Activated CD4-positive, alpha-beta T cell treated with anti-CD3 and anti-CD28 coated beads for 24 hours (primary cell): ENCODE measurements around the gene RPS8.
"Not testable (repeated sequence)": the region's sequence is repeated elsewhere in the genome, so short reads cannot be mapped to it uniquely, and the experiment has no call there.

Experiments used
- DNase-seq, 2 donors: peaks; one replicate each; pipeline ENCODE4 v3.0.0-alpha.2; 2020; ENCODE audit warnings: low read depth in 2 of 2

The RPS8 gene

DNA sequence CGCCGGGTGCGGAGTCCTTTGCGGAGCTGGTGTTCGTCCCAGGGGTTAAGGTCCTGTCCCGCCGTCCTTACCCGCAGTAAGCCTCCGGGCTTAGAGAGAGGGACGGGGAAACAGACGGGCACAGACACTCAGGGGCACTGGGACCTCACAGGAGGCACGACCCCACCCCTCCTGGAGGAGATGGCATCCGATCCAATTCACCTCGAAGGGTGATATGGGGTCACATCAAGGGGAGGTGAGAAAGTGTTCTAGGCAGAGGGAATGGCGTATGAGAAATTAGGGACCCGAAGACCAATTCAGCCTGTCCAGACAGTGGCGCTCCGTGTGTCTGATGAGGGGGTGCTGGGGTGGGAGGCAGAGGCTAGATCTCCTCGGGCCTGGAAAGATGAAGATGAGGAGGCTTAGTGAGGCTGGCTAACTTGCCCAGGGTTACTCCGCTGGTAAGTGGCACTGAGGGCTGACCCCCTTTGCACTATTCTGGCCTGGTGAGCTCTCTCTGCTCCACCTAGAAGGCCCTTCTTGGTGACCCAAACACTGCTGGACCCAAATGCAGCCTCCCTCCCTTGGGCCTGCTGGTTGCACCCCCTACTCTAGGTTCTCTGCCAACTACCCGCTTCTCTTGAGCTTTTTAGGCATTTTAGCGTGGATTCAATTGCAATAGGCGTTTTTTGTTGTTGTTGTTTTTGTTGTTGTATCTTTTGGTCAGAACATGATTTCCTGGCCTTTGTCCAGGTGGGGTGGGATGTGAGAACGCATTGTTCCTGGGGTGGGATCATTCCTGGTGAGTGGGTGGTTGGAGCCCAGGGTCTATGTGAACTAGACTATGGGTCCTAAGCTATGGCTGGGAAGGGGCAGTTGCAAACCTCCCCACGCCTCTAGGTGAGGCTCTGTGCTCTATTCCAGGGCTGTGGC is 45.2 kb downstream of the RPS8 start:
- no peak for DNase-seq

DNA sequence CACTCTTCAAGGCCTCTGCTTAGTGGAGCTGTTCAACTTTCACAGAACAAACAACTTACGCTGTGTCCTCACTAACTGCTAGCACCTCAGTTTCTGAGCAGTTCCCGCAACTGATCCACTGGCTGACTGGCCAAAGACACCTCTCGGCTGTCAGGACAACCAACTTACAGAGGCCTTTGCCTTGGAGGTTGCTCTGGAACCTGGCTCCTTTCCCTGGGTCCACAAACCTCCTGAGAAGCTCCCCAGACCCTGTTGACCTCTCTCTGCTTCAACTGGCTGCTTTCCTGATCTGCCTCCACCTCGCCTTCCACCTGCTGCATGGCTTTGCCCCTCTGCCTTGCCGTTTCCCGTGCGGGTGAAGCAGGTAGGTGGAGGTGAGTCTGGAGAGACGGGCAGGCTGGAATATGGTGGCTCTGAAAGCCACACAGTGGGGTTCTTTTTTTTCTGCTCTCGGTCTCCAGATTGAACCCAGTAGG is 45.9 kb downstream of the RPS8 start:
- no peak for DNase-seq

GRCh38 chr1:44822131-44822701 is 46.9 kb downstream of the RPS8 start:
- DNase-seq = no peak

DNA sequence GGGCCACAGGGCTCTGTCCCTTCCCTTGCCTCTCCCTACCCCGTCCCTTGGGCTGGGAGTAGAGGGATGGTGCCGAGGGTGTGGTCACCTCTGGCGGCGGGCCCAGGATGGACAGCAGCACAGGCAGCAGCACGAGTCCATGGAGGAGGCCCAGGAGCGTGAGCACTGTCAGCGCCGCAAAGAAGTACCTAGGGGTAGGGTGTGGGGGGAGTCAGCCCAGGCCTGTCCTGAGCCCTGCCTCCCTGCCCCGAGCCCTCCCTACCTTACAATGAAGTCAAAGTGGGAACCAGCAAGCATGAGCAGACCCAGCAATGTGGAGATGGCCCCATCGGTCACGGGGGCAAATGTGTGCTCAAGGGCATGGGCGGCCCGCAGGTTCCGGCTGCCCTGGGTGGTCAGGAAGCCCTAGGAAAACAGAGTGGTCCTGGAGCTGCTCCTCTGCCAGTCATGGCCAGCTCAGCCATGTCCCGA is 47.7 kb downstream of the RPS8 start:
- DNase-seq = no peak

DNA sequence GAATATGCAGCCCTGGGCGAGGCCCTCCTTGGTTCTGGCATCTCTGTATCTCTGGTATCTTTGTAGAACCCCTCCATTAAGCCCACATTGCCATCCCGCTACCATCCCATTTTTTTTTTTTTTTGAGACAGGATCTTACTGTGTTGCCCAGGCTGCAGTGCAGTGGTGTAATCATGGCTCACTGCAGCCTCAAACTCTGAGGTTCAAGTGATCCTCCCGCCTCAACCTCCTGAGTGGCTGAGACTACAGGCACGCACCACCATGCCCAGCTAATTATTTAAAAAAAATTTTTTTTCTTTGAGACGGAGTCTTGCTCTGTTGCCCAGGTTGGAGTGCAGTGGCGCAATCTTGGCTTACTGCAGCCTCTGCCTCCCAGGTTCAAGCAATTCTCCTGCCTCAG is 49.1 kb downstream of the RPS8 start:
- not testable (repeated sequence) for DNase-seq

DNA sequence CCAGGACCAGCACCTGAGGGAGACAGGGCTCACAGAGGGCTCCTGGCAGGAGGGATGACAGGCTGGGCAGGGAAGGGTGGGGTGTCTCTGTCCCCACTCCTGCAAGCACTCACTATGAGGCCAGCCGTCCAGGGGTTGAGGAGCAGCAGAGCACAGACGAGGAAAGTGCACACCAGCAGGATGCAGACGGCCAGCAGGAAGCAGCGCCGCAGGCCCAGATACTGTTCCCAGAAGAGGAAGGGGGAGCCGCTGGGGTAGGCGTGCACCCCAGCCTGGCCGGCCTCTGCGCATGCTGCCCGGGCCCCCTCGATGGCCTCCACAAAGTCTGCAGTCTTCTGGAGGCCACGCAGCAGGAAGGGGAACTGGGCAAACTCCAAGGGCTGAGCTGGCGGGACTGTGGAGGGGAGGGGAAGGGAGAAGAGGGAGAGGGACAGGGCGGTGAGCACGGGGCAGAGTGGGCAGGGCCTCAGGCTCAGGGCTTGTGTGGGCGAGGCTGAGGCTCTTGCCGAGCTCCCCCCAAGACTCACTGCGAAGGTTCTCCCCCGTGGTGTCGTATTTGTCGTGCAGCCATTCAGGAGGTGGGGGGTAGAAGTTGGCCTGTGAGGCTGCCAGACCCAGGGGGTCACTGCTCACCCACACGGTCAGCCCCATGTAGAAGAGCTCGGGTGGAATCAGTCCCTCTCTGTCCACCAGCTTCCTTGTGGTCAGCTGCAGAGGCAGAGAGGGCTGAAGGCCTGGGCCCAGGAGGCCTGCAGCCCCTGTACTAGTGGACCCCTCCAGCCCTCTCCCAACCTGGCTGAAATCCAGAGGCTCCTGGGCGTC is 51.2 kb downstream of the RPS8 start:
- no peak for DNase-seq

GRCh38 chr1:44827197-44828002 is 52.1 kb downstream of the RPS8 start:
- DNase-seq = no peak

DNA sequence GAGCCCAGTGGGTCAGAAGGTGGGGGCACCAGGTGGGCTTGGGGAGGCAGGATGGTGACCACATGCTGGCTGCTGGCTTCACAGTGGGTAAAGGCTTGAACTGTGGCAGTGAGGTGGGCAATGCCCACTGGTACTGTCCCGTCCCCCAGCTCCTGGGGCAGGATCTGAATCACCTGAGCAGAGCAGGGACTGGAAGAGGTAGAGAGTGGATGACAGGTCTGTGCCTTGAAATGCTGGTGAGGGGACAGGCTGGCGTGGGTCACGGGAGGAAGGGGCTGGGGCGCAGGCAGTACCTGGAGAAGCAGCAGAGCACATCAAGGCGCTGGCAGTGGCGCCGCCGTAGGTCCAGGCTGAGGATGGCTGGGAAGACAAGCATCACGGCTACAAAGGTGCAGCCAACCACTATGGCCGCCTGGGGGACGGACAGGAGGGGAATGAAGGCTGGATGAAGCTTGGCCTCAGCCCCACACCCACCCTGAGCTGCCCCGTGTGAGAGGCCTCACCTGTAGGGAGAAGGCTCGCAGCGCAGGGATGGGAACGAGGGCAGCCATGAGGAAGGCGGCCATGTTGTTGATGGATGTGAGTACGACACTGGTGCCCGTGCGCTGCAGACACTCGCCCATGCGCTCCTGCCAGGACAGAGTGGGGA is 52.8 kb downstream of the RPS8 start:
- DNase-seq = no peak
